GM18517 (cell line): Measurements from ENCODE around the gene SNAI3.

Experiments
- ATAC-seq: cut with Tn5 transposase; IDR thresholded peaks from one replicate; pipeline ENCODE4 v1.9.1; 2021; ENCODE audit warnings: mild to moderate bottlenecking, moderate library complexity; ENCODE audit not compliant: unreplicated experiment

Gene SNAI3

GRCh38 chr16:88636488-88637265, 49.6 kb downstream of the SNAI3 start:
- no peak for ATAC-seq

- no peak for ATAC-seq
Measured at GRCh38 chr16:88635671-88636319, 50.5 kb downstream of the SNAI3 start.

GRCh38 chr16:88634994-88635670, 51.2 kb downstream of the SNAI3 start:
- no peak for ATAC-seq

- peak; percentile 58 for ATAC-seq
Measured at GRCh38 chr16:88634141-88634993, 51.9 kb downstream of the SNAI3 start.

- ATAC-seq: peak; percentile 37
Measured at GRCh38 chr16:88633684-88634140, 52.6 kb downstream of the SNAI3 start.

- ATAC-seq: no peak
Measured at GRCh38 chr16:88632587-88632930, 53.7 kb downstream of the SNAI3 start.

- no peak for ATAC-seq
Measured at GRCh38 chr16:88631920-88632586, 54.3 kb downstream of the SNAI3 start.

- ATAC-seq: no peak
Measured at GRCh38 chr16:88631384-88631783, 54.9 kb downstream of the SNAI3 start.

- no peak for ATAC-seq
Measured at GRCh38 chr16:88630941-88631340, 55.4 kb downstream of the SNAI3 start.

- ATAC-seq: no peak
Measured at GRCh38 chr16:88630433-88630832, 55.9 kb downstream of the SNAI3 start.

GRCh38 chr16:88629835-88630234, 56.5 kb downstream of the SNAI3 start:
- no peak for ATAC-seq

GRCh38 chr16:88628512-88628974, 57.8 kb downstream of the SNAI3 start:
- no peak for ATAC-seq
